NOMO-1 treated with DMSO at 0.1 percent for 48 hours (cell line): ENCODE data around the gene FAM149A.
A peak's percentile ranks its signal among the peaks of the same experiment; 100 is the strongest.

Experiments
- DNase-seq: peaks from one replicate; lab custom pipeline; 2025; ENCODE audit not compliant: unreplicated experiment; lab: John Stamatoyannopoulos, UW

The FAM149A gene

DNA sequence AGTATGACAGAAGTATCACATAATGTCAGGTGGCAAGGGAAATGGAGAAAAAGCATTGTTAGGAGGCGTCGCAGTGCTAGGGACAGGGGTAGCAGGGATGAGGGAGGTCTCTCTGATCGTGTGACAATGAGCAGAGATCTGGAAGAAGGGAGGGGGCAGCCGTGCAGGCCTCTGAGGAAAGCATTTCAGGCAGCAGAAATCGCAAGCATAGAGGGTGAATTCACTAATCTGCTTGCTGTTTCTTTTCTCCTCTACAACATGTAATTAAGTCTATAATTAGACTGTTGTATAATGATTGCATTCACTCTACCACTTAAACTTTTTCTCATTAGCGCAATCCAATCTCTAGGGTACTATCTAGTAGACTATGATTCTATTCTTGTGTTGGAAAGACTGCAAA lies 96.0 kb downstream of the FAM149A start:
- DNase-seq, result no peak

DNA sequence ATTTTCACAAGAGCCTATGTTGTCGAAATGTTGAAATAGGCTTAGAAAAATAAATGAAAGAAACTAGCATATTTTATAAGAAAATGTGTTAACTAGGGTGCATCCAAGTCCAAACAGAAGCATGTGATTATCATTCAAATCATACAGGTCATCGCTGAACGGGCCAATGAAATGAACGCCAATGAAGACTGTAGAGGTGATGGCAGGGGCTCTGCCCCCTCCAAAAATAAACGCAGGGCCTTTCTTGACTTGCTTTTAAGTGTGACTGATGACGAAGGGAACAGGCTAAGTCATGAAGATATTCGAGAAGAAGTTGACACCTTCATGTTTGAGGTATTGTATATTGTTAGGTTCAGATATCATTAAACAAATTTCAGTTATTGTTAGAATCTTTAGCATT lies 96.5 kb downstream of the FAM149A start:
- no peak for DNase-seq

DNA sequence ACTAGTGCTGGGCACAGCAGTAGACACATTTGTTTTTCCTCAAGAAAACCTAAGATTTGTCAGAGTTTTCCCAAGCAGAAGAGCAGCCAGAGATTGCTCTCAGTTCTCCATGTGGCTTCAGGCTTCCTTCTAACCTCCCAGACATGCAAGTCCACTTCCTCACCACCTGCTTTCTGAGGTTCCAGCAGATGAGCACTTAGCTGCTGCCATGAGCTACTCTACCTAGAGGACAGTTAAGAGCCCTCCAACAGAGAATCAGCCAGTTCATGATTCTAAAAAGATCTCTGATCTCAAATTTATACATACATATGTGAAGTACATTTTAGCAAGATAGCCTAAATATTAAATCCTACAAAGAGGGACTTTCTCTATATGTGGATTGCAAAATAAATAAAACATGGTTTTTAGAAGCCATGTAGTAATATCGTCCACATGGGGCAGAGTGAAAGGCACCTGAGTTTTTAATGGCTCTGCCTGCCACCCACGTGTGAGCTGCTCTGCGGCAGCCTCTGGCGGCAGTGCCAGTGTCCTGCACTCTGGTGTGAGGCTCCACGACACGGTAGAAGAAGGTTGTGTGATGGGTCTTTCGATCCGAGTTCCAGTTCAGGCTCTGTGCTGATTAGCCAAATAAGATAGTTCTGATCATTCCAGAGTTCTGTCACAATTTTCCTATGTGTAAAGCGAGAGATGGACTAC lies 97.2 kb downstream of the FAM149A start:
- DNase-seq, result peak; percentile 63

DNA sequence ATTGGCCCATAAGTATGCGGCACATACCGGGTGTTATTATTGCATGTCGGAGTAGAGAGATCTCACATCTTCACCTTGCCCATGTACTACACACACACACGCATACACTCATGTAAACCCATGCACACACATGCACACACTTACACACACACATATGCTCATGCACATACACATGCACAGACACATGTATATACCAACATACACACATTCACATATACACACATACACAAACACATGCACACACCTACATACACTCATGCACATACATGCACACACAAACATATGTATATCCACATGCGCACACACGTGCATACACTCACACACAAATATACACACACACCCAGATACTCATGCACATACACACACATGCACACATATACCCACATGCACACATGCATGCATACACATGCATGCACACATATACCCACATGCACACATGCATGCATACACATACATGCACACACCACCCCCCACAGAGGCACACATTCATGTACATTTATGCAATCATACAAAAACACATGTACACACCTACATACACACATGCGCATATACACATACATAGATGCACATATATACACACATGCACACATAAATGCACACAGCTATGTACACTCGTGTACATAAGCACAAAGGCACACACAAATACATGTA lies 98.1 kb downstream of the FAM149A start:
- DNase-seq, result no peak

DNA sequence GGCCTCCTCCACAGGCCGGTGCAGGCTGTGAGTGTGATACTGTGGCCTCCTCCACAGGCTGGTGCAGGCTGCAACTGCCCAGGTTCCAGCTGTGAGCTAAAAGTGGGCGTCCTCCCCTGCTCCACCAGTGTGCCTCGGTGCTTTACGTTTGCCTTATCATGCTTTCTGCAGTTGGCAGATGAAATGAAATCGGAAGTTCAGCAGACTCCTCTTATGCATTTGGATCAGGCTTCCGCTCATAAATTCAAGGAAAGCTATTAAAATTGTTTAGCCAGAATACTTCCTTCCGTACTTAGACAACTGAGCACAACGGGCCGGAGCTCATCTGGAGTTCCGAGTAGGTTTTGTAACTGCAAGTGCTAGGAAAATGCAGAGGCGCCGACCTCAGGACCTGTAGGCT lies 98.9 kb downstream of the FAM149A start:
- peak; percentile 69 for DNase-seq

DNA sequence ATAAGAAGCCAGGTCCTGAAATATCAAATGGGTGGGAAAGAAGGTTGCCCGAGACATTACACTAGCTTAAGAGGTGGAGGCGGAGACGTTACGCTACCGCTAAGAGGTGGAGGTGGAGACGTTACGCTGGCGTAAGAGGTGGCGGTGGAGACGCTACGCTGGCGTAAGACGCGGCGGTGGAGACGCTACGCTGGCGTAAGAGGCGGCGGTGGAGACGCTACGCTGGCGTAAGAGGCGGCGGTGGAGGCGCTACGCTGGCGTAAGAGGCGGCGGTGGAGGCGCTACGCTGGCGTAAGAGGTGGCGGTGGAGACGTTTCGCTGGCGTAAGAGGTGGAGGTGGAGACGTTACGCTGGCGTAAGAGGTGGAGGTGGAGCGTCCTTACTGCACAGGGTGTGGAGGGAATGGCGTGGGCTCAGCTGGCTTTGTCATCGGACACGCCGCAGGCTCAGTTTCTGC lies 99.6 kb downstream of the FAM149A start:
- peak; percentile 91 for DNase-seq

DNA sequence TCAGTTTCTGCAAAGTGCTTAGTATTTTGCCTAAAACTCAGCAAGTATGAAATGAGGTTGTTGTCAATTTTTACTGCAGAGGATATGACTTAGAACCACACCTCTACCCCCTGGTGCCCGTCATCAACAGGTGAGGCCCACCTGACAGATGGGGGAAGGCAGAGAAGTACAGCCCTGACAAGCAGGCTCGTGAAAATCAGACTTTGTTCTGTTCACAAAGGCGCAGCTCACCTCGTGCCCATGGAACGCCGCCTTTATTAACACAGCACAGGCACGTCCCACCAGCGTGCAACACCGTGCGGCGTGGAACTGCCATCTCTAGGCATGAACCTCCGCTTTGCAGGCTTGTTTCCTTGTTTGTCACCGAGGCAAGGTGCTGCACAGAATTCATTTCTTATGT lies 100.2 kb downstream of the FAM149A start:
- DNase-seq, result no peak

DNA sequence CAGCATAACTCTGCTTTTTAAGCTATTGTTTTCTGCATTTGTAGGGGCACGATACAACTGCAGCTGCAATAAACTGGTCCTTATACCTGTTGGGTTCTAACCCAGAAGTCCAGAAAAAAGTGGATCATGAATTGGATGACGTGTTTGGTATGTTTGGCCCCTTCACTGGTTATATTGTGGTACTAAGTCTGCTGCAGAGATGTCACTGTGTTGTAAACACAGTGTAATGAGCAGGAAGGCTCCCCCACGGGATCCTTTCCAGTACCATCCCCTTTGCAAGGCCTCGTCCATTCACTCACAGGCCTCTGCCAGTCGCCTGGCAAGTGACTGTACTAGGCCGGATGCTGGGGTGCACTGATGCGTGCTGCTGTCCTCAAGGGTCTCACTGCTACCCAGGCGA lies 100.7 kb downstream of the FAM149A start:
- no peak for DNase-seq

DNA sequence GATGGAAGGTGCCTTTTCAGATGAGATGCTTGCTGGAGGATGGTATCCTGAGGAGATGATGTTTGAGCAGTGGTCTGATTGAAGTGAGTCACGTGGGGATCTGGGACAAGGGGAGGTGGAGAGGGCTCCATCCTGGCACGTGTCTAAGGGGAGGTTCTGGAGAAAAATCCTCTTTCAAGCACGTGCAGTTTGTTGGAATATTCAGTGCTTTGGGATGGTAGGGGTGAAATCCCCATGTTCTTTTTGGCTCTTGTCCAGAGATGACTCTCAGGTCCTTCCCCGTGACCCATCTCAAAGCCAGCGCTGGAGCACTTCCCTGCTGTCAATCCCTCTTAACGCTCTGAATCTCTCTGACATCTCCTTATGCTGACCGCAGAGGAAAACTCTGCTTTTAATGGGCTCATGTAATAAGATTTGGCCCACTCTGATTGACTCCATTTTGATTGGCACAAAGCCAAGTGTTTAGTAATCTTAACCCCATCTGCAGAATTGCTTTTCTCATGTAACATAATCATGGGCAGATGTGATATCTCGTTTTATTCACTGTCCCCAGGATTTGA lies 112.0 kb downstream of the FAM149A start:
- DNase-seq, result no peak

DNA sequence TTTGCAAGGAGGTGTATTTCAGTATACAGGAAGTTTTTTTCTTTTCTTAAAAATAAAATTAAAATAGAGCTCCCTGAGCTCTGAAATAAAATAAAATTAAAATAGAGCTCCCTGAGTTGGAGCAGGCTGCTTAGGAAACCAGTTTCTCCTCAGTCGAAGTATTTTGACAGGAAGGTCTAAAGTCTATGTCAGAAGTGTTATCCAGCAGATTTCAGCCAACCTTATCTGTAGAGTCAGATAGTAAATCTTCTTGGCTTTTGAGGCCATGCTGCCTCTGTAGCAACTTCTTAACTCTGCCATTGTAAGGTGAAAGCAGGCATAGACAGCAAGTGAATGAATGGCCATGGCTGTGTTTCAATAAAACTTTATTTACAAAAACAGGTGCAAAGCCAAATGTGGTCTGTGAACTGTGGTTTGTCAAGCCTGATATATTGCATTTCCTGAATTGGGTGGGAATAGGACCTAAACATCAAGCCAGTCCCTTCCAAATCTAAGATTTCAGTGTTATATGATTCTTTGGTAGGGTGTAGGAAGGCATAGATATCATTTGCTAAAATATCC lies 113.3 kb downstream of the FAM149A start:
- DNase-seq, result no peak

DNA sequence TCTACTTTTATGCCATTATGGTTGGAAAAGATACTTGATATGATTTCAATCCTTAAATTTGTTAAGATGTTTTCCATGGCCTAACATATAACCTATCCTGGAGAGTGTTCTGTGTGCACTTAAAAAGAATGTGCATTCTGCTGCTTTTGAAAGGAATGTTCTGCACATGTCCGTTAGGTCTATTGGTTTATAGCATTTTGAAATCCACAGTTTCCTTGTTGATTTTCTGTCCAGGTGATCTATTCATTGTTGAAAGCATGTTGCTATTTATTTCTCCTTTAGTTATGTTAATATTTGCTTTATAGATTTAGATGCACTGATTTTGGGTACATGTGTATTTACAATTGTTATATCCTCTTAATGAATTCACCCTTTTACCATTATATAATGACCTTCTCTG lies 117.1 kb downstream of the FAM149A start:
- no peak for DNase-seq
